NAMALWA (cell line): ENCODE data around the gene MTHFS.

ENCODE experiments used
- DNase-seq: peaks from one replicate; pipeline ENCODE4 v3.0.0-alpha.2; 2015; ENCODE audit warnings: low spot score

The MTHFS gene

DNA sequence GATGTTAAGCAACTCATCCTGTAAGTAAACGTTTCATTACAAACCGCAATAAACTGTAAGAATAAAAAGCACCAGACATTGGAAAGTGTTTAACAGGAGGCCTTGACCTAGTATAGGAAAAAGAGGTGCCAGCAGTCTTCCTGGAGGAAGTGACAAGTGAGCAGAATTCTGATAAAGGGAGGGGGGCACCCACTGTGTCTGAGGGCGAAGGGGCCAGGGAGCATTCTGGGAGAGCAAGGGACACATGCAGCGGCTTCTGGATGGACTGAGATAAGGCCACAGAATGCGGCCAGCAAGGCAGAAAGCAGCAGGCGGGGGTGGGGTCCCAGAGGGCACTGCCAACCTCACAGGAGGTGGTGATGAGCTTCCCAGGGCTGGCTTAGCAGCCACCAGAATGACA is 80.2 kb downstream of the MTHFS start:
- DNase-seq = no peak

DNA sequence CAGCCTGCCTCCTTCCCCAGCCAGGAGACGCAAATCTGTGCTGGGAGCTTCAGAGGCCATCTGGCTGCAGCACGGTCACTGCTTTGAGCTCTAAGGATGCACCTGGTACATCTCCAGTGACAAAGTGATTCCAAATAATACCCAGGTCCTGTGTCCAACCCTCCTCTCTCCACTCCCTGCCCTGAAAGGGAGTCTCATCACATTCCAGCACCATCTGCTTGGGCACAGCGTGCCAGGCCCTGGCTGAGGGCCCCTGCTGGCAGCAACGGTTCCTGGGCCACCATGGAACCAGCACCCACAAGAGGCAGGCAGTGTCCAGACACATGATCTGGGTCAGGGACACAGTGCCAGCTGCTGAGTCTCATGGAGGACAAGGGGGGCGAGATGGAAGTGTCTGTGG is 81.3 kb downstream of the MTHFS start:
- DNase-seq = no peak

DNA sequence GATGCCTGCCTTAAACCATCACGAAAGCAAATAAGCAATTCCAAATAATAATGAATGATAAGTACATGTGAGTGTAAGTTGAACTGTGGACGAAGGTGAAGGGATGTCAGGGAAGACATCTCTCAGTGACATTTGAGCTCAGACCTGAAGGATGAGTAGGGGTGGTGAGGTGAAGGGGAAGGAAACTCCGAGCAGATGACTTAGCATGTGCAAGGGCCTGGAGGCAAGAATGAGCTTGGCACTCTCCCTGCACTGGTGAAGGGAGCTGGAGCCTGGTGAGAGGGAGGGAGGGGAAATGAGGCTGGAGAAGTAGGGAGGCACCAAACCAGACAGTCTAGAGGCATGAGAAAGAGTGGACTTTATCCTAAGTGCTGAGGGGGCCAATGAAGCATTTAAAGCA is 84.3 kb downstream of the MTHFS start:
- no peak for DNase-seq

- DNase-seq = no peak
Measured at GRCh38 chr15:79811406-79812405, 85.1 kb downstream of the MTHFS start.

DNA sequence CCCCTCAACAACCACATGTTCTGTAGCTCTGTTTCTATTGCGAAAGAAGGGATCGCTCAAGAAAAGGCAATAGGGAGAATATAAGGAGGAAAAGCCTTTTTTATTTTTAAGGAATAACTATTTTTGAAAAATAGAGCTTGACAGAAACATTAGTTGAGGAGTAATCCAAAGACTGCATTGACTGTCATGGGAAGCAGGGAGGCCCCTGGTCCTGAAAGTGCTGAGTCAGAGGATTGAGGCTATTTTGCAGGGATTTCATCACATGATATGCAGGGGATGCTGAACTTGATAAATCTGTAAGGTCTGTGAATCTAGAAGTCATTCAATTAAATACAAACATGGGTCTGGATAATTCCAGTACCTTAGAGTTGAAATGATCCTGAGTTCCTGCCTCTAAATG is 92.0 kb downstream of the MTHFS start:
- DNase-seq = no peak

DNA sequence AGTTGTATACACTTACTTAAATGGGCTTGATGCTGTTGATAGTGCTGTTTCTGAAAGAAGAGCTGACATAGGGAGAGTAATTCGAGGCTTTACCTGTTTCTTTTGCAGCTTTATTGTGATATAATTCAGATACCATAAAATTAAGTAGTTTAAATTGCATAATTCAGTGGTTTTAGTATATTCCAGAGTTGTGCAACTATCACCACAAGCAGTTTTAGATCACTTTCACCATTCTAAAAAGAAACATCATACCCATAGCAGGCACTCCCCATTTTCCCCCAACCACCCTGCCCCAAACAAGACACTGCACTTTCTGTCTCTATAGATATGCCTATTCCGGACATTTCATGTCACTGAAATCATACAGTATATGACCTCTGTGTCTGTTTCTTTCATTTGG is 98.5 kb downstream of the MTHFS start:
- no peak for DNase-seq
